ENCODE data around the gene TCF21. TPM values are rescaled to one million over a fixed set of nuclear protein-coding genes. Genes with fewer than 3 reads are reported as not detected.
A peak's percentile ranks its signal among the peaks of the same experiment; 100 is the strongest.
"Not testable (repeated sequence)": the region's sequence is repeated elsewhere in the genome, so short reads cannot be mapped to it uniquely, and the experiment has no call there.

TCF21 gene
- total RNA-seq, 1 donor from 2014 or later: 56.2 TPM

- DNase-seq: no peak
- no peaks in the 10 kb centered on the region for H3K9me3 ChIP-seq
- H3K36me3 ChIP-seq: no peaks in the 10 kb centered on the region
- ATAC-seq: peak; percentile 32
- intact Hi-C loops (cut with DNase I): no loop called here
- no peak overlapping the region for H3K27ac ChIP-seq
- peak overlapping the region; percentile 9 for H3K4me3 ChIP-seq
- no peaks in the 10 kb centered on the region for H3K4me1 ChIP-seq
- peaks cover 19% of the 10 kb centered on the region for H3K27me3 ChIP-seq
- no peak for TF ChIP-seq CTCF (IDR thresholded peaks at IDR 0.05)
Measured at GRCh38 chr6:133854364-133855275, 34.3 kb upstream of the TCF21 start.

GRCh38 chr6:133855276-133855990 is 33.5 kb upstream of the TCF21 start:
- intact Hi-C loops (cut with DNase I): no loop called here
- Histone ChIP-seq H3K36me3 (no peaks in the 10 kb centered on the region), H3K9me3 (no peaks in the 10 kb centered on the region), H3K27ac (no peak overlapping the region), H3K4me1 (no peaks in the 10 kb centered on the region), H3K4me3 (peak overlapping the region; percentile 9), H3K27me3 (peaks cover 19% of the 10 kb centered on the region)
- no peak for TF ChIP-seq CTCF (IDR thresholded peaks at IDR 0.05)
- no peak for ATAC-seq
- no peak for DNase-seq

GRCh38 chr6:133855991-133856370 is 32.9 kb upstream of the TCF21 start:
- DNase-seq: no peak
- Histone ChIP-seq H3K36me3 (no peaks in the 10 kb centered on the region), H3K27ac (no peak overlapping the region), H3K9me3 (no peaks in the 10 kb centered on the region), H3K27me3 (peaks cover 19% of the 10 kb centered on the region), H3K4me1 (no peaks in the 10 kb centered on the region), H3K4me3 (no peak overlapping the region)
- no peak for TF ChIP-seq CTCF (IDR thresholded peaks at IDR 0.05)
- intact Hi-C loops (cut with DNase I): no loop called here
- no peak for ATAC-seq

GRCh38 chr6:133856911-133857310 is 32.0 kb upstream of the TCF21 start:
- TF ChIP-seq CTCF (IDR thresholded peaks at IDR 0.05): no peak
- H3K9me3 ChIP-seq: no peaks in the 10 kb centered on the region
- no peaks in the 10 kb centered on the region for H3K4me1 ChIP-seq
- intact Hi-C loops (cut with DNase I): no loop called here
- H3K4me3 ChIP-seq: no peak overlapping the region
- H3K27ac ChIP-seq: no peak overlapping the region
- H3K27me3 ChIP-seq: peaks cover 19% of the 10 kb centered on the region
- DNase-seq: no peak
- no peak for ATAC-seq
- H3K36me3 ChIP-seq: no peaks in the 10 kb centered on the region

GRCh38 chr6:133857696-133858095 is 31.2 kb upstream of the TCF21 start:
- DNase-seq (no peak), ATAC-seq (no peak)
- H3K4me1 ChIP-seq: no peaks in the 10 kb centered on the region
- peaks cover 19% of the 10 kb centered on the region for H3K27me3 ChIP-seq
- H3K4me3 ChIP-seq: no peak overlapping the region
- no peak for TF ChIP-seq CTCF (IDR thresholded peaks at IDR 0.05)
- no peaks in the 10 kb centered on the region for H3K36me3 ChIP-seq
- H3K27ac ChIP-seq: no peak overlapping the region
- intact Hi-C loops (cut with DNase I): no loop called here
- H3K9me3 ChIP-seq: no peaks in the 10 kb centered on the region

GRCh38 chr6:133861337-133861736 is 27.6 kb upstream of the TCF21 start:
- ATAC-seq; DNase-seq; H3K9me3 ChIP-seq; H3K27ac ChIP-seq; H3K36me3 ChIP-seq; H3K27me3 ChIP-seq; H3K4me3 ChIP-seq; intact Hi-C loops (cut with DNase I); H3K4me1 ChIP-seq: not testable (repeated sequence)

Data from upper lobe of right lung (tissue), 1 donor.